Occipital lobe (tissue), 2 donors: ENCODE data around the gene NAP1L4. TPM values are rescaled to one million over a fixed set of nuclear protein-coding genes. Genes with fewer than 3 reads are reported as not detected.

Experiments used
- DNase-seq: peaks from one replicate; lab custom pipeline; 2025; lab: John Stamatoyannopoulos, UW
- total RNA-seq: library from RNA; depleted of rRNA; stranded (reverse); fragments of >200 nt; gene quantifications from one replicate; pipeline ENCODE4 v1.2.3, GENCODE V29; 2014

The NAP1L4 gene
- total RNA-seq, 1 donor from 2014 or later = 207 TPM

DNA sequence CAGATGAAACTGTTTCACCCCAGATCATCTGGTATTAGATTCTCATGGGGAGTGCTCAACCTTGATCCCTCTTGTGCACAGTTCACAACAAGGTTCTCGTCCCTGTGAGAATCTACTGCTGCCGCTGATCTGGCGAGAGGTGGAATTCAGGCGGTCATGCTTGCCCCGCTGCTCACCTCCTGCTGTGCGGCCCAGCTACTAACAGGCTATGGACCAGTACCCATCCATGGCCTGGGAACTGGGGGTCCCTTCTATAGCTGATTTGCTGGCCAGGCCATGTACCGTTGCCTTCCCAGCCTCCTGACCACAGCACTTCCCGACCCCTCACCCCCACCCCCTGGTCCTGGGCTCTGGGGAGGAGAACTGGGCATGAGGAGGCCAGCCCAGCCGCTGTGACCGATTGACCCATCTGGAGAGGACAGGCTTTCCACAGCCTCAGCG, 65.5 kb downstream of the NAP1L4 start:
- no peak for DNase-seq

DNA sequence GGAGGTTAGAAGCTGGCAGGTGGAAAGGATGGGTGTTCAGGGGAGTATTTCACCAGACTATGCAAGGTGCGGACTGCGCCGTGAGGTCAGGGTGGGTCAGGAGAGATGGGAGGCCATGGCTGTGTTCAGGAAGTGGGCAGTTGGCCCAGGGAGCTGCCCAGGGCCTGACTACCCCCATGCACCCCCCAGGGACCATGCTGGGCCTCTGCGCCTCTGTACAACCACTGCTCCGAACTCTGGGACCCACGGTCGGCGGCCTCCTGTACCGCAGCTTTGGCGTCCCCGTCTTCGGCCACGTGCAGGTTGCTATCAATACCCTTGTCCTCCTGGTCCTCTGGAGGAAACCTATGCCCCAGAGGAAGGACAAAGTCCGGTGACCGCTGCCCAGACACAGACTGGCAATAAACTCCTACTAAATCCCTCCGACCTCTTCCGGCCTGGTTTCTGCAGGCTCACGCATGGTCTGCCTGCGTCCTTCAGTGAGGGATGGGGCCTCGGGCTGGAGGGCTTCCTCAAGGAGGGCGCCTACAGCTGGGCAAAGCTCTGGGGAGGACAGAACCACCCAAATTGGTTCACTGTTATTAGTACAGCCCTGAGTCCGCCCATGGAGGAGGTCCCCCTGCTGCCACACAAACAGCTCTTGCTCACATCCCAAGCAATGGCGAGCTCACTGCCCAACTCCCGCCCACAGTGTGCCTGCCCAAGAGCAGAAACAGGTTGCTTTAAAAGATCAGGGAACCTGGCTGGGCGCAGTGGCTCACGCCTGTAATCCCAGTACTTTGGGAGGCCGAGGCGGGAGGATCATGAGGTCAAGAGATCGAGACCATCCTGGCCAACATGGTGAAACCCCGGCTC, 67.1 kb downstream of the NAP1L4 start:
- DNase-seq = no peak

GRCh38 chr11:2924381-2924780, 67.7 kb downstream of the NAP1L4 start:
- no peak for DNase-seq

DNA sequence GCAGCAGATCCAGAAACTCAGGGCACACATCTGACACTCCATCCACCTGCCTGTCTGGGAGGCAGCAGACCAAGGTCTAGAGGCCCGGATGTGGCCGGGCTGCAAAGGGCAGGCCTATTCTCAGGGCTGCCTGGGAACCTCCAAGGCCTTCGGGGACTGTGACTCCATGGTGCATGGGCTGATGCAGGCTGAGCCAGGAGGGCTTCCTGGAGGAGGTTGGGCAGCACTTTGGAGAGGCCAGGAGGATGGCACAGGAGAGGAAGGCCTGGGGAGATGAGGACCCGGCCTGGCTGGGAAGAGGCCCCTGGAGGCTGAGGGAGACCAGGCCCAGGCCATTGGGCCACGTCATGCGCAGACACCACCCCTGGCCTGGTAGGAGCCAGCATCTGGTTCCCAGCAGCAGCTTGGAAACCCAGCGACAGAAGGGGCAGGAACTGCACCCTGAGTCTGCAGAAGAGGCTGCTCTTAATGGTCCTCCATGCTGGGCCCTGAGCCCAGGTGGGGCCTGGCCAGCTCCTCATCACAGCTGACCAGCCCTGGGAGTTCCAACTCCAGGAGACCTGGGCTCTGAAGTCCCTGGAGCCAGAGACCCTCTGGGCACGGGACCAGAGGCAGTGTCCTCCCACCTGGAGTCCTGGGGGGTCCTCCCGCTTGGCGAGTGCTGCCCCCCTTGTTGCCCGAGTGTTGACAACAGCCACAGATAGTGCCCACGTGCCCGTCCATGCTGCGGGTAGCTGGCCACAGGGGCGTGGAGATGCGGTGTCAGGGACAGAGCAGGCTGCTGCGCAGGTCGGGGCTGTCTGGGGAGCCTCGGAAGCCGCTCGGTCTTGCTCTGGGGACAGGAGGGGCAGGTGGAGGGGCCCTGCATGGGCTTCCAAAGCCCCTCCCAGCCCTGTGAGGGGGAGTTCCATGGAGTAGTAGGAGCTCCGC, 68.4 kb downstream of the NAP1L4 start:
- DNase-seq = no peak

GRCh38 chr11:2922655-2923054, 69.5 kb downstream of the NAP1L4 start:
- DNase-seq = no peak

DNA sequence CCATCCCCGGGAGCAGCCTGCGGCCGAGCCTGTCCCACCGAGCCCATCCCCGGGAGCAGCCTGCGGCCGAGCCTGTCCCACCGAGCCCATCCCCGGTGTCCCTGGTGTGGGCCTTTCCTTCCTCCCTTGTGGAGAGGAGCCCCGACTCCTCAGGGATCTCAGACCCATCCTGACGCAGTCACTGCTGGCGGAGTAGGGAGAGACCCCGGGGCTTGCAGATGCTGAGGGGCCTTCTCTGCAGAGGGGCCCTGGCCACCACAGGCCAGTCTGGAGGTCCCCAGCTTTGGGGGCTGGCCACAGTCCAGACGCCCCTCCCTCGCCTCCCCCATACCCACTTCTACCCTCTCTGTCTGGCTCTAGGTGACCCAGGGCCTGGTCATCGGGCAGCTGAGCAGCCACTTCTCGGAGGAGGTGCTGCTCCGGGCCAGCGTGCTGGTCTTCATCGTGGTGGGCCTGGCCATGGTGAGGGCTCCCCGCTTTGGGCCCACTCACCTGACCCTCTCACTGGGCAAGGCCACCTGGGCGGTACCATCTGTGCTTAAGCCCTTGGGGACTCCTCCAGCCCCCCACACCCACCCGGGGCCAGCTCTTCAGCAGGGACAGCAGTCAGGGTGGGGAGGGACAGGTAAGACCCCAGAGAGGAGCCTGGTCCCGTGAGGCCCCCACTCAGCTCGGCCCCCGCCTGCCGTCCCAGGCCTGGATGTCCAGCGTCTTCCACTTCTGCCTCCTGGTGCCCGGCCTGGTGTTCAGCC, 70.2 kb downstream of the NAP1L4 start:
- no peak for DNase-seq

DNA sequence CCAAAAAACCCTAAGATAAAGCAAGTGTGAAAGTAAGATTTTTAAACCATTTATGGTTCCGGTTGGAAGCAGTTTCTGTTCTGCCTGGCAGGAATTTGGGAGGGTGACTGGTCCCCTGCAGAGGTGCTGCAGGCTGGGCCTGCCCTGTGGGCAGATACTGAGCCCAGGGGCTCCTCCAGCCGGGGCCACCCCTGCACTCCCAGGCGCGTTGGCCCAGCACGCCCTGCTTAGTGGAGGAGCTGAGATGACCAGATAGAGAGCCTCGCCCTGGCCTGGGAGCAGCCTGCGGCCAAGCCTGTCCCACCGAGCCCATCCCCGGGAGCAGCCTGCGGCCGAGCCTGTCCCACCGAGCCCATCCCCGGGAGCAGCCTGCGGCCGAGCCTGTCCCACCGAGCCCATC, 70.9 kb downstream of the NAP1L4 start:
- DNase-seq = no peak

- DNase-seq = no peak
These were observed 71.8 kb downstream of the NAP1L4 start for GRCh38 chr11:2920343-2920742.

DNA sequence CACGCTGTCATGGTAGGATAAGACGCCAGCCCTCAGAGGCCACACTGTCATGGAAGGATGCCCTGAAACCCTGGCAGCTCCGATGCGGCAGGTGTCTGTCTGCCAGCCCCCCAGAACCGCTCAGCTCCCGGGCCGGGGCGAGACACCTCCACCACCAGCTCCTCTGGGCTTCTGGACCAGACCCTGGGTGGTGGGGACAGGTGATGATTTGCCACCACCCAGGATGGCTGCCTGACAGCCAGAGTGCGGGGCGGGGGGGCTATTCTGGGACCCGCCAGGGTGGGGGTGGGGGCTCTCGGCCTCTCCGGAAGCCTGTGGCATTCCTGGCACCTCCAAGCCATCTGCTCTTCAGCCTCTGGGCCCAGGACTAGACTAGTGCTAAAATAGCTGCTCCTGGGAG, 72.3 kb downstream of the NAP1L4 start:
- no peak for DNase-seq

DNA sequence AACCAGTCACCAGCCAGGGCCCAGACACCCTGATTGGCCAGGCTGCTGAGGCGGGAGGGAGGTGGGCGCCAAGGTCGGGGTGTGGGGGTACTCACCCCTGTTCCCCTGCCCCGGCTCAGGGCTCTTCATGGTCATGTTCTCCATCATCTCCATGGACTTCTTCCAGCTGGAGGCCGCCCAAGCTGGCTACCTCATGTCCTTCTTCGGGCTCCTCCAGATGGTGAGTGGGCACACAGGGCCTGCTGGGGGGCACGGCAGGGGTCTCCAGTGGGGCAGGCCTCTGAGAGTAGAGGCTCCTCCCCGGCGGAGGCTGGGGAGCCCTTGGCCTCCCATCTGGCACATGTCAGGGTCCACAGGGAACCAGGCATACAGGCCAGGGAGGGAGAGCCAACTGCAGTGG, 72.9 kb downstream of the NAP1L4 start:
- no peak for DNase-seq

- DNase-seq = no peak
These were observed 74.2 kb downstream of the NAP1L4 start for GRCh38 chr11:2917842-2918490.

DNA sequence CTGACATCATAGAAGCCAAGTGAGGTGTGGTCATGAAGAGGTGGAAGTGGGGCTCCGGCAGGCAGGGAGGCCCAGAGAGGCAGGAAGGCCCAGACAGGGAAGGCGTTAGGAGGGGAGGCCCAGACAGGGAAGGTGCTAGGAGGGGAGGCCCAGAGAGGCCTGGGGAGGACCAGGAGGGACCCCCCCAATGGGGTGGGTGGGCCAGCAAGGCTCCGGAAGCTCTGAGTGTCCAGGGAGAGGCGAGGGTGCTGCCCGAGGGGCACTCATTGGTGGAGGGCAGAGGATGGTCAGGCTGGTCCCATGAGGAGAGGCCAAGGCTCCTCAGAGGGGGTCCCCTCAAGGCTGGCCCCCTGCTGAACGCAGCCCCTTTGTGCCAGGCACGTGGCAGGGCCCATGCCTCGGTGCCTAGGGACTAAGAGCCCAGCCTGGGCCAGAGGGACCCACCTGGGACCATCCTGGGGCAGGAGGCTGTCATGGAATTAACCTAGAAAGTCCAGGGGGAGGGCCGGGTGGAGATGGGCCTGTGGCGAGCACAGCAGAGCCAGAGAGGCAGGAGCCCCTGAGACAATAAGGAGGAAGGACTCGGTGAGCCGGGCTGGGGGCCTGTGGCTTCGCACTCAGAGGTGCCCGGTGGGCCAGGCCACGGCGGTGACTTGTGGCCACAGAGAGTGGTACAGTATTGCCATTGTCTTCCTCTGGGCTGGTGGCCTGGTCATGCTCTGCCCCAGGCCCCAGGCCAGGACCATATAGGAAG, 75.1 kb downstream of the NAP1L4 start:
- no peak for DNase-seq

DNA sequence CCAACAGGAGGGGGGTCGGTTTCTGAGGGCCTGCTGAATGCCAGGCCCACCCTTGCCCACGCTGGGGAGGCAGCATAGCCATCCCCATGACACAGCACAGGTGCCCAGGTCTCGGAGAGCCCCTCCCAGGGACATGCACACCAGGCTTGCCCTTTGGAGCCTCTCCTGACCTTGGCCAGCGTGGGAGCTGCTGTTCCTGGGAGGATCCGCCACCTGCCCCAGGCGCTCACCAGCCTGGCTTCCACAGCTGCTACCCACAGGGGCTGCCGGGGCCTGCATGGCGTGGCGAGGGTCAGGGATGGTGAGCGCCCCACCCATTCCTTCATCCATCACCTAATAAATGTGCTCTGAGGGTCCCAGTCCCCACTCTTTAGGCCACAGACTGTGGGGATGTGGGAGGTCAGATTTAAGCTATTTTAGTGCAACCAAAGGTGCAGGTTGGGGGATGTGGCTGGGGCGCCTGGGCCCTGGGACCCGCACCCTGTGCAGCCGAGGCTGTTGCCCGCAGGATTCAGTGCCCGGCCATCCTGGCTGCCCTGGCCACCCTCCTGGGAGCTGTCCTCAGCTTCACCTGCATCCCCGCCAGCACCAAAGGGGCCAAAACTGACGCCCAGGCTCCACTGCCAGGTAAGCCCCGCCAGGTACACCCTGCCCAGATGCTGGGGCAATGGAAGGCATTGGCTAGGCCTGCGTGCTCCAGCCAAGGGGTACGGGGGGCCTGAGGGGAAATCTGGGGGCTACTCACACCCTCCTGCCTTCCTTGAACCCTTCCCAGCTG, 75.8 kb downstream of the NAP1L4 start:
- DNase-seq = no peak

DNA sequence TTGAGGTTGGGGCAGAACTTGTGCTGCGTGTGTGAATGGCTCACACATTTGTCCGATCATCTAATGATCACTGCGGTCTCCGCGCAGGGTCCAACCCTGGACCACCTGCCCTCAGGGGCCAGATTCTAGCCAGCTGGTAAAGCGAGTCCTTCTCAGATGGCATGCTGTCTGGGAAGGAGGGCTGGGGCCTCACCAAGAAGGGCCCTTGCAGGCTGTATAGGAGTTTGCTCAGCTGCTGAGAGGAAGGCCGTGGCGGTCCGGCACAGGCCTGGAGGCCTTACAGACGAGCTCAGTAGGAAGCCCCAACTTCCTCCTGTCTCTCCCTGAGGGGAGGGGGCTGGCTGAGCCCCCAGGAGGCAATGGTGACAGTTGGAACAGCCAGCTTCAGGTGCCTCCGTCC, 76.7 kb downstream of the NAP1L4 start:
- DNase-seq = no peak

DNA sequence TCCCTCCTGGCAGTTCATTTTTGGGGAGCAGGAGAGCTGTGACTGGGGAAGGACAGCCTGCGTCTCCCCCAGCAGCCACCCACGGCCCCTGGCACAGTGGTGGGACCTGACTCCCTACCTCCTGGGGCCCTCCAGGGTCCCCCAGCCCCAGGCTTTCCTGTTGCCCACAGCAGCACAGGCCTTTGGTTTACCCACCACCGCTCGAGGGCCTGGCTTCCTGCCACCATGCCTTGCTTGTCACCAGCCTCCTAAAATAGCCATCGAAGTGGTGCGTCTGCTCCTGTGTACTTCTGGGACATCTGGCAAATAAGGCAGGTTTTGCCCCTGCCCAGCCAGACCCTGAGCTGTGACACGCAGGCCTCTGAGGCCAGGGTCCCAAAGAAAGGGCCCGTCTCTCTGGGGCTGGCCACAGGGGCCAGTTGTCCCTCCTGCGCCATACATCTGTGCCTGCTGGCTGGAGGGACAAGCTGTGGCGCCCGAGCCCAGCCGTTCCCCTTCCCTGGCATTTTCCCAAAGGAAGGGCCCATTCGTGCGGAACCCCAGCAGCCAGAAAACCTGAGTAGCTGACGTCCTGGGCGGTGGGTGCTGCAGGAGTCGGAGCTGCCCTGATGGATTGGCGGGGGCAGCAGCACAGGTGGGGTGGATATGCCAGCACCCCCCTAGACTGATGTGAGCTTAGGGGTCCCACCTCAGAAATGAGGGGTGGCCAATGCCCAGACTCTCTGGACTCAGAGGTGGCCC, 77.5 kb downstream of the NAP1L4 start:
- no peak for DNase-seq

DNA sequence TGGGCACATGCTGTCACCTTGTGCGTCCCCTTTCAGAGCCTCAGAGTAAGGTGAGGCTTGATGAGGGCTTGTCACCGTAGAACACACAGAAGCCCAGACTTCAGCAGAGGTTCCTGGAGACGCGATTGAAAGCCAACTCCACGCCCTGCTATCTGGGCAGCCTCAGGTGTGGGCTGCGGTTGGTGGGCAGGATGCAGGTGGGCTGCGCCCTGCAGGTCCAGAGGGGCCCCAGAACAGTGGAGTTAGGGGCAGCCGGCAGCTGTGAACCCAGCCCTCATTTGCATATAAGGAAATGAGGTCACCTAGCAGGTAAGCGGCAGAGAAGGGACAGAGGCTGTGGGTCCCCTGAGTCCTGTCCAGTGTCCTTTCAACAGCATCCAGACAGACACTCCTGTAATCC, 78.4 kb downstream of the NAP1L4 start:
- no peak for DNase-seq

- DNase-seq = no peak
These were observed 79.1 kb downstream of the NAP1L4 start for GRCh38 chr11:2913019-2913431.

DNA sequence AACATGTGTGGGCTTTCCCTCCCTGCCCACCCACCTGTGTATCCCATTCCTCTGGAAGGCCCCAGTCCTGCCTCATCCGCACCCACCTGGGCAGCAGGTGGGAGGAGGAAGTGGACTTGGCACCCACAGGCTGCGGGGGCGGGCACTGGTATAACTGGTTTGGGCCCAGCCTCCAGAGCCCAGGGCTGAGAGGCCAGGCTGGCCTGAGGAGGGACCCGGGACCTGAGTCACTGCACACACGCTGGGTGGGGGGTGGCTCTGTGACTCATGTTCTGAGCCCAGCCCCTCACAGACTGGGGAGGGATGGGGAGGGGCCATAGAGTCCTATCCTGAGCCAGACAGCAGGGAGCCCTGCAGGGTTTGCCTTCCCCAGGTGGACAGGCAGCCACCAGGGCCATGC, 79.6 kb downstream of the NAP1L4 start:
- no peak for DNase-seq
